GM12874 (cell line): ENCODE measurements around the gene ASXL2.

ENCODE experiments used
- CTCF ChIP-seq: IDR thresholded peaks from 2 replicates; pipeline ENCODE4 v1.5.1; 2011; ENCODE audit warnings: low read depth, mild to moderate bottlenecking, control low read depth, low read length, moderate library complexity; ENCODE audit not compliant: insufficient read depth

The ASXL2 gene

GRCh38 chr2:25872134-25872533 lies 6.2 kb downstream of the ASXL2 start:
- TF ChIP-seq CTCF: no peak

GRCh38 chr2:25867396-25868003 lies 10.8 kb downstream of the ASXL2 start:
- no peak for TF ChIP-seq CTCF

GRCh38 chr2:25856377-25856776 lies 21.9 kb downstream of the ASXL2 start:
- TF ChIP-seq CTCF: 0 out of 2 replicates have a peak, but pooled peaks have one; percentile 10

- TF ChIP-seq CTCF: no peak
Measured at GRCh38 chr2:25855065-25855464, 23.2 kb downstream of the ASXL2 start.

GRCh38 chr2:25854613-25855012 lies 23.7 kb downstream of the ASXL2 start:
- TF ChIP-seq CTCF: no peak

GRCh38 chr2:25853038-25853638 lies 25.1 kb downstream of the ASXL2 start:
- no peak for TF ChIP-seq CTCF

GRCh38 chr2:25851740-25852503 lies 26.4 kb downstream of the ASXL2 start:
- TF ChIP-seq CTCF: peak; percentile 47
